Effector CD4-positive, alpha-beta T cell (primary cell): Measurements from ENCODE around the gene TP63.

Source experiments
- DNase-seq: peaks from one replicate; pipeline ENCODE4 v3.0.0-alpha.2; 2020

TP63 gene

GRCh38 chr3:189824629-189825312 is 193.6 kb downstream of the TP63 start:
- DNase-seq = no peak

DNA sequence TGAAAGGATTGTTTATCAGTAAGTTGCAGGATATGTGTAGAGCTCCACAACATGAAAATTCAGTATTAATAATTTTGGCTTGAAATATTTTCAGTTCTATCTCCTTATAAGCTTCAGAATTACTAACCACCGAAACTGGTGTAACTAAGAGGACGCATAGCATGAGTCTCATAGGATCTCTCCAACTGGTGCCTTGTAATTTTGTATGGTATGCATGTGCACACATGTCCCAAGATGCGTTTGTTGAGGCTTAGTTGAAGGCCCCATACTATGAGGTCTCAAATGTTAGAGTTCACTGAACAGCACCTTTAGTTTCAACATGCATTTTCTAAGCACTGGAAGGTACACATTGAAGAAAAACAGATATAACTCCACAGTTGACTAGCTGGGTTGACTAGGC is 195.4 kb downstream of the TP63 start:
- DNase-seq = no peak

GRCh38 chr3:189827108-189827507 is 195.9 kb downstream of the TP63 start:
- DNase-seq = no peak

DNA sequence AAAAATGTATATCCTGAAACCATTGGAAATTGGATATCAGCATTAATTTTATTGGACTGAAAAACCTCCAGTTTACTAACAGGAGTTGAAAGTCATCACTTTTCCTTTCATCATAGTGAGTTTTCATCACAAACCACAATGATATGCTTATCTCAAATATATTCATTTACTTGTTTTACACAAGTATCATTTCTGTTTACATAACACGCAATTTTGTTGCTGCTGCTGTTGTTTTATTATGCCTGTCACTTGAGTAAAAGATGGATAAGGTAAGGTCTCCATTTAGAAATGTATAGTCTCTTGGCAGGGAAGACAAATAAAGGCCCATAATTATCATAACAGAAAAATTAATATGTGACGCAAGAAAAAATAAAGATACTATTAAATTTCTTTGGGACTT is 199.2 kb downstream of the TP63 start:
- no peak for DNase-seq

- DNase-seq = no peak
Measured at GRCh38 chr3:189833266-189833665, 202.1 kb downstream of the TP63 start.

- no peak for DNase-seq
Measured at GRCh38 chr3:189833996-189834395, 202.8 kb downstream of the TP63 start.

DNA sequence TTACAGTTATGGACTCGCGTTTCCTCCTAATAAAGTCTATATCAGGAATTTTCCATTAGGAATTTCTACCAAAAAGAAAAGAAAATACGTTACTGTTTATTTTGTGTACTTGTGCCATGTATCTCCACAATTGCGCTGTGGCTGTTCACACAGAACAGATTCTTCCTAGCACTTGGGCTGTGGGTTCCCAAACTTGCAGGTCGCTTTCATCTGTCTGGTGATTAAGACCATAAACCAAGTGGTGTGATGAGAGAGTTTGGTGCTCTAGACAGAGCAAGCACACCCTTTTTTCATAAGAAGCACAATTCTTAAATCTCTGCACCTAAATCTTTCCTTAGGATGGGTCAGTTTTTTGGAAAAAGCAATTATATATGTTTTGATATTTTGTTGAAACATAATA is 203.3 kb downstream of the TP63 start:
- no peak for DNase-seq

GRCh38 chr3:189836795-189837194 is 205.6 kb downstream of the TP63 start:
- DNase-seq = no peak

GRCh38 chr3:189838291-189838690 is 207.1 kb downstream of the TP63 start:
- DNase-seq = no peak

- DNase-seq = no peak
Measured at GRCh38 chr3:189839576-189839975, 208.4 kb downstream of the TP63 start.

DNA sequence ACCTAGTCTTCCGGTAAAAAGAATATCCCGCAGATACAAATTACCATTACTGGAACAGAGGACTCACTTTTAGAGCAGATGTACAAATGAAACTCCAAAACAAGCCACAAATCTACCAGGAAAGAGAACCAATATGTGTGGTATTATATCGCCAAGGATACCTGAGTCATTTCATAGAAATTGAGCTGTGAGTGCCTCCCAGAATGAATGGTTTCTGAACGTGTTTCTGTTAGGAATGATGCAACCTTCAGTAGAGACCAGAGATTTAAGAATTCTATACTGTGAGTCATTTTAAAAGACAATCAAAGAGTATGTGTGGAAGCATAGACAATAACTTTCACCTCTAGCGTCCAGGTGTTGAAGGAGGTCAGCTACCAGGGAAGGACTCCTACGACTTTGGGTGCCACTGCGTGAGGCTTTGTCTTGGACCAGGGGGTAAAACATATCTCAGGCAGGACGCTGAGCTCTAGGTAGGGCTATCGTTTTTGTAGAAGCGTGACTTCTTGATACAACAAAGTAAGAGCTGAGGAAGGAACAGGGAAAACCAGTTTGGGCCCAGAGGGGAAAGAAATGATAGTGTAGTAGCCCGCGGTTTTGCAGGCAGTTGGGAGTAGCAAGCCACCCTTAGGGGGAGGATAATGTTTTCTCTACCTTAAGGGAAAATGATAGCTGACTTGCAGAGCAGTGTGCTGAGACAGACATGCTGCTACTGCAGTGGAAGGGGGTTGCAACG is 210.4 kb downstream of the TP63 start:
- no peak for DNase-seq

GRCh38 chr3:189842681-189843602 is 211.8 kb downstream of the TP63 start:
- DNase-seq = no peak

GRCh38 chr3:189845069-189845468 is 213.9 kb downstream of the TP63 start:
- no peak for DNase-seq

GRCh38 chr3:189848395-189849040 is 217.3 kb downstream of the TP63 start:
- no peak for DNase-seq

GRCh38 chr3:189849262-189849661 is 218.1 kb downstream of the TP63 start:
- DNase-seq = no peak

DNA sequence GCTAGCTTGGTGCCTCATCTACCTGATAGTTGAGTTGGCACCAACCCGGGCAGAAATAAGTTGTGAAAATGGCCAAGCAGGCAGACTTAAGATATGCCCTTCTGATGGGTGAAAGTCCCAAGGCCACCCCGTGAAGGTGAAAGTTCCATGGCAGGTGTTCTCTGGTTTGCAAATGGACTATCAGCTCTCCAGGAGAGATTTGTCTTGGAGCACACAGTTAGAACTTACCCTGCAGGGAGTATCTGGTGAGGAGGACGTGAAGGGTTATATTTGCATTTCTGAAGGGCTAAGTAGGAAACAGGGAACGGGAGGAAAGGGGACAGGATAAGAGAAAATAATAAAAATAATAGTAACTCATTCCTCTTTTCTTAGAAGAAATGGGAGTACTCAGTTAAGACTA is 220.5 kb downstream of the TP63 start:
- no peak for DNase-seq

DNA sequence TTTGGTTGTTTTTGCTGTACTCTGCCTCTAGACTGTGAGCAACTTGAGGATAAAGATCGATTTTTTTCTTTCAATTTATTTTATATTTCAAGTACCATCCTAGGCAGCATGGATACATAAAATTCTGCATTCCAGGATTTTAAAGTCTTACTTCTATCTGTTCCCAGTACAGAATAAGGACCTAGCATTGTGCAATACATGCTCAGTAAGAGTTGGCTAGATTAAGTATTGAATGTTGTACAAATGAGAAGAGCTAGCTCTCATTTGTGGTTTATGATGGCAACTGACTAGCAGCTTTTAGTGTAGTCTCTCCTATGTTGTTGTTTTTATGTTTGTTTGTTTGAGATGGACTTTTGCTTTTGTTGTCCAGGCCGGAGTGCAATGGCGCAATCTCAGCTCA is 222.7 kb downstream of the TP63 start:
- DNase-seq = no peak

GRCh38 chr3:189860296-189860695 is 229.1 kb downstream of the TP63 start:
- DNase-seq = no peak

GRCh38 chr3:189862385-189862998 is 231.3 kb downstream of the TP63 start:
- DNase-seq = no peak

- no peak for DNase-seq
Measured at GRCh38 chr3:189863031-189863430, 231.8 kb downstream of the TP63 start.

- no peak for DNase-seq
Measured at GRCh38 chr3:189868061-189868460, 236.9 kb downstream of the TP63 start.

DNA sequence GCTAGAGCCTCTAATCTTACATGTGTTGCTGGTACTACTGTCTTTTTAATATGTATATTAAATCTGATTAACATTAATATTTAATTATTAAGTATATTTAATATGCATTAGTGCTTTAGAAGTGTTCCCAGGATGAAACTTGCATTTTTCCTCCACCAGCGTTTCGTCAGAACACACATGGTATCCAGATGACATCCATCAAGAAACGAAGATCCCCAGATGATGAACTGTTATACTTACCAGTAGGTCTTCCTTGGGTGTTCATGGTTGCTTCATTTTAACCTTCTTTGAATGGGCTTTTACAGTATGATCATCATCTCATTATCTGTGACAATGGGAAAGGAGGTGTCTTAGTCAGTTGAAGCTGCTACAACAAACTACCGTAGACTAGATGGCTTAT is 238.0 kb downstream of the TP63 start:
- no peak for DNase-seq

GRCh38 chr3:189871418-189871817 is 240.2 kb downstream of the TP63 start:
- no peak for DNase-seq
